Chondrocyte (in vitro differentiated cells): ENCODE data around the gene JAKMIP2. TPM values are rescaled to one million over a fixed set of nuclear protein-coding genes. Genes with fewer than 3 reads are reported as not detected.
"Not testable (repeated sequence)": the region's sequence is repeated elsewhere in the genome, so short reads cannot be mapped to it uniquely, and the experiment has no call there.

Experiments
- DNase-seq: peaks from one replicate; pipeline ENCODE4 v3.0.0; 2021; ENCODE audit warnings: mixed read lengths, low spot score
- H3K27ac Mint-ChIP-seq: one replicate; pipeline ENCODE4 v1.8.0; 2021; ENCODE audit warnings: mild to moderate bottlenecking, moderate library complexity, mixed read lengths; ENCODE audit not compliant: unreplicated experiment
- H3K27me3 Mint-ChIP-seq: 2 replicates; pipeline ENCODE4 v1.8.0; 2021; ENCODE audit warnings: low read depth, mixed read lengths
- H3K36me3 Mint-ChIP-seq: 2 replicates; pipeline ENCODE4 v1.8.0; 2021; ENCODE audit warnings: low read depth, mixed read lengths
- H3K4me1 Mint-ChIP-seq: 2 replicates; pipeline ENCODE4 v1.8.0; 2021; ENCODE audit warnings: low read depth, mild to moderate bottlenecking, mixed read lengths
- H3K4me3 Mint-ChIP-seq: one replicate; pipeline ENCODE4 v1.8.0; 2021; ENCODE audit warnings: mild to moderate bottlenecking, moderate library complexity, mixed read lengths; ENCODE audit not compliant: unreplicated experiment
- H3K9me3 Mint-ChIP-seq: 2 replicates; pipeline ENCODE4 v1.8.0; 2021; ENCODE audit warnings: low read depth, mixed read lengths
- CTCF ChIP-seq: fragments of 200-600 bp; sonication (generic); IDR thresholded peaks from 2 replicates; pipeline ENCODE4 v1.5.0; 2021; ENCODE audit warnings: antibody characterized with exemption, mild to moderate bottlenecking, moderate library complexity
- total RNA-seq: library from RNA; stranded (reverse); gene quantifications from 3 replicates; pipeline ENCODE4 v1.2.1, GENCODE V29; 2021

JAKMIP2 gene
- total RNA-seq, 1 donor from 2014 or later, result 7.1 TPM

- no peak for TF ChIP-seq CTCF
- Mint-ChIP-seq H3K27ac (no peak overlapping the region), H3K36me3 (peaks cover 2% of the 10 kb centered on the region), H3K4me3 (no peak overlapping the region), H3K9me3 (no peaks in the 10 kb centered on the region), H3K27me3 (no peaks in the 10 kb centered on the region), H3K4me1 (no peaks in the 10 kb centered on the region)
- no peak for DNase-seq
Observed at GRCh38 chr5:147601652-147602051, 180.9 kb downstream of the JAKMIP2 start.

GRCh38 chr5:147591120-147591519, 191.4 kb downstream of the JAKMIP2 start:
- TF ChIP-seq CTCF, result no peak
- Mint-ChIP-seq H3K36me3 (peaks cover 11% of the 10 kb centered on the region), H3K4me3 (no peak overlapping the region), H3K4me1 (no peaks in the 10 kb centered on the region), H3K9me3 (peaks cover 7% of the 10 kb centered on the region), H3K27me3 (no peaks in the 10 kb centered on the region), H3K27ac (no peak overlapping the region)
- no peak for DNase-seq

GRCh38 chr5:147590096-147590495, 192.4 kb downstream of the JAKMIP2 start:
- H3K27me3 Mint-ChIP-seq, result no peaks in the 10 kb centered on the region
- H3K4me1 Mint-ChIP-seq, result no peaks in the 10 kb centered on the region
- no peak overlapping the region for H3K27ac Mint-ChIP-seq
- H3K9me3 Mint-ChIP-seq, result peaks cover 4% of the 10 kb centered on the region
- no peak for DNase-seq
- H3K36me3 Mint-ChIP-seq, result peaks cover 9% of the 10 kb centered on the region
- H3K4me3 Mint-ChIP-seq, result no peak overlapping the region
- TF ChIP-seq CTCF, result no peak

- H3K27me3 Mint-ChIP-seq, result no peaks in the 10 kb centered on the region
- H3K36me3 Mint-ChIP-seq, result peaks cover 2% of the 10 kb centered on the region
- no peak for DNase-seq
- no peak overlapping the region for H3K27ac Mint-ChIP-seq
- H3K4me3 Mint-ChIP-seq, result no peak overlapping the region
- H3K4me1 Mint-ChIP-seq, result no peaks in the 10 kb centered on the region
- TF ChIP-seq CTCF, result no peak
- H3K9me3 Mint-ChIP-seq, result no peaks in the 10 kb centered on the region
Observed at GRCh38 chr5:147586832-147587231, 195.7 kb downstream of the JAKMIP2 start.

GRCh38 chr5:147586221-147586620, 196.3 kb downstream of the JAKMIP2 start:
- H3K27ac Mint-ChIP-seq, result no peak overlapping the region
- H3K27me3 Mint-ChIP-seq, result no peaks in the 10 kb centered on the region
- H3K4me1 Mint-ChIP-seq, result no peaks in the 10 kb centered on the region
- TF ChIP-seq CTCF, result no peak
- peaks cover 2% of the 10 kb centered on the region for H3K36me3 Mint-ChIP-seq
- H3K9me3 Mint-ChIP-seq, result peaks cover under 1% of the 10 kb centered on the region
- H3K4me3 Mint-ChIP-seq, result no peak overlapping the region
- no peak for DNase-seq

GRCh38 chr5:147582272-147582671, 200.3 kb downstream of the JAKMIP2 start:
- not testable (repeated sequence) for DNase-seq, H3K27me3 Mint-ChIP-seq, H3K27ac Mint-ChIP-seq, H3K36me3 Mint-ChIP-seq, H3K4me3 Mint-ChIP-seq, H3K4me1 Mint-ChIP-seq
- peaks cover 13% of the 10 kb centered on the region for H3K9me3 Mint-ChIP-seq

GRCh38 chr5:147580418-147580817, 202.1 kb downstream of the JAKMIP2 start:
- not testable (repeated sequence) for H3K4me3 Mint-ChIP-seq, DNase-seq, H3K4me1 Mint-ChIP-seq, H3K27me3 Mint-ChIP-seq, H3K27ac Mint-ChIP-seq, H3K36me3 Mint-ChIP-seq
- H3K9me3 Mint-ChIP-seq, result peaks cover 13% of the 10 kb centered on the region
